H1 (cell line): ENCODE measurements around the gene VAMP3. TPM values are rescaled to one million over a fixed set of nuclear protein-coding genes. Genes with fewer than 3 reads are reported as not detected.

Source experiments
- CTCF ChIA-PET: fragments of 300-600 bp; sonication (Branson Sonifier 250); formaldehyde crosslinking; loops from one replicate; lab custom pipeline; 2021; ENCODE audit not compliant: partially characterized antibody; lab: Charles Lee
- POLR2A ChIA-PET: fragments of 300-600 bp; sonication (Branson Sonifier 250); formaldehyde crosslinking; loops from one replicate; lab custom pipeline; 2021; ENCODE audit warnings: inconsistent platforms; ENCODE audit not compliant: partially characterized antibody; lab: Charles Lee
- DNase-seq, 2 experiments: peaks; one replicate each; pipeline versions ENCODE4 v3.0.0 to v3.0.0-alpha.2; 2010 to 2022; ENCODE audit warnings: low spot score in 2 of 2, low read depth in 1 of 2, mixed read lengths in 1 of 2
- FAIRE-seq: peaks from 2 replicates; lab custom pipeline; 2011; peaks lifted over from hg19 to GRCh38; lab: Jason Lieb, UNC
- H2AFZ ChIP-seq: 2 replicates; pipeline ENCODE4 v1.8.1; 2012; ENCODE audit warnings: low read length, inconsistent platforms
- H2AK5ac ChIP-seq: 2 replicates; pipeline ENCODE4 v1.6.1; 2013; ENCODE audit warnings: low read depth, low read length
- H2BK120ac ChIP-seq: replicated peaks from 2 replicates; pipeline ENCODE3; 2013; ENCODE audit warnings: low read depth, low read length, inconsistent platforms
- H2BK12ac ChIP-seq: 2 replicates; pipeline ENCODE4 v1.6.1; 2013; ENCODE audit warnings: low read depth, low read length
- H2BK15ac ChIP-seq: 2 replicates; pipeline ENCODE4 v1.6.1; 2013; ENCODE audit warnings: low read length
- H2BK20ac ChIP-seq: 2 replicates; pipeline ENCODE4 v1.6.1; 2013; ENCODE audit warnings: low read length
- H2BK5ac ChIP-seq: 2 replicates; pipeline ENCODE4 v1.6.1; 2013; ENCODE audit warnings: low read depth, low read length
- H3K14ac ChIP-seq: 2 replicates; pipeline ENCODE4 v1.6.1; 2013; ENCODE audit warnings: inconsistent platforms; ENCODE audit not compliant: insufficient read length
- H3K18ac ChIP-seq: 2 replicates; pipeline ENCODE4 v1.6.1; 2013; ENCODE audit warnings: low read length; ENCODE audit errors: extremely low read depth
- H3K23ac ChIP-seq: 2 replicates; pipeline ENCODE4 v1.6.1; 2013; ENCODE audit warnings: inconsistent platforms; ENCODE audit not compliant: insufficient read length
- H3K23me2 ChIP-seq: 2 replicates; pipeline ENCODE4 v1.6.1; 2013; ENCODE audit warnings: low read depth, low read length
- H3K27ac ChIP-seq: 2 replicates; pipeline ENCODE4 v1.6.1; 2011; ENCODE audit warnings: low read depth, low read length, inconsistent platforms
- H3K27me3 ChIP-seq, 4 experiments: replicated peaks in 1 of 4; 1 replicate in 1 of 4; 2 replicates in 3 of 4; pipeline versions ENCODE4 v1.6.1 to v1.8.1; 2011 to 2013; ENCODE audit warnings: low read length in 3 of 4, mild to moderate bottlenecking in 3 of 4, inconsistent platforms in 2 of 4, mixed read lengths in 2 of 4, moderate library complexity in 1 of 4; ENCODE audit not compliant: control insufficient read depth in 3 of 4, insufficient read depth in 3 of 4; ENCODE audit errors: extremely low read depth in 1 of 4
- H3K36me3 ChIP-seq, 4 experiments: 2 replicates each; pipeline versions ENCODE4 v1.6.1 to v1.8.1; 2011 to 2013; ENCODE audit warnings: mild to moderate bottlenecking in 4 of 4, low read length in 3 of 4, moderate library complexity in 2 of 4, control low read depth in 1 of 4, inconsistent platforms in 1 of 4; ENCODE audit not compliant: insufficient read depth in 4 of 4, control insufficient read depth in 2 of 4
- H3K4ac ChIP-seq: replicated peaks from 2 replicates; pipeline ENCODE3; 2013; ENCODE audit warnings: low read length, low read depth, mixed read lengths, inconsistent platforms; ENCODE audit not compliant: insufficient read length
- H3K4me1 ChIP-seq, 4 experiments: replicated peaks in 1 of 4; 1 replicate in 1 of 4; 2 replicates in 3 of 4; pipeline versions ENCODE4 v1.6.1 to v1.8.1; 2011 to 2013; ENCODE audit warnings: low read length in 3 of 4, inconsistent platforms in 2 of 4, mixed read lengths in 1 of 4; ENCODE audit not compliant: insufficient read depth in 4 of 4, control insufficient read depth in 3 of 4
- H3K4me2 ChIP-seq, 2 experiments: 2 replicates each; pipeline versions ENCODE4 v1.6.1 to v1.8.1; 2011 to 2013; ENCODE audit warnings: low read depth in 2 of 2, low read length in 2 of 2, control low read depth in 1 of 2, inconsistent platforms in 1 of 2, mild to moderate bottlenecking in 1 of 2; ENCODE audit not compliant: insufficient read depth in 1 of 2
- H3K4me3 ChIP-seq, 4 experiments: fragments of 200-600, 300-600 bp in 1 of 4; sonication (generic), shearing (Covaris generic), sonication (Bioruptor Twin) in 1 of 4; 2 replicates each; pipeline versions ENCODE4 v1.5.1 to v1.8.1; 2011 to 2016; ENCODE audit warnings: low read length in 4 of 4, low read depth in 3 of 4, control low read depth in 2 of 4, inconsistent platforms in 2 of 4, mild to moderate bottlenecking in 2 of 4, mixed read lengths in 1 of 4, moderate library complexity in 1 of 4; ENCODE audit not compliant: insufficient read depth in 2 of 4; ENCODE audit errors: extremely low read depth in 1 of 4
- H3K56ac ChIP-seq: replicated peaks from 2 replicates; pipeline ENCODE3; 2013; ENCODE audit warnings: low read depth, mild to moderate bottlenecking, mixed read lengths, low read length, inconsistent platforms; ENCODE audit not compliant: insufficient read length
- H3K79me1 ChIP-seq: 2 replicates; pipeline ENCODE4 v1.6.1; 2013; ENCODE audit warnings: low read depth, low read length, control low read depth
- H3K79me2 ChIP-seq, 2 experiments: 2 replicates each; pipeline versions ENCODE4 v1.6.1 to v1.8.1; 2012 to 2013; ENCODE audit warnings: low read length in 2 of 2, mild to moderate bottlenecking in 2 of 2, inconsistent platforms in 1 of 2; ENCODE audit not compliant: insufficient read depth in 2 of 2, control insufficient read depth in 1 of 2
- H3K9ac ChIP-seq, 4 experiments: replicated peaks in 1 of 4; 1 replicate in 1 of 4; 2 replicates in 3 of 4; pipeline versions ENCODE4 v1.6.1 to v1.8.1; 2011 to 2013; ENCODE audit warnings: low read depth in 3 of 4, low read length in 3 of 4, control low read depth in 2 of 4, mild to moderate bottlenecking in 2 of 4, moderate library complexity in 2 of 4, inconsistent platforms in 1 of 4; ENCODE audit errors: extremely low read depth in 1 of 4
- H3K9me3 ChIP-seq, 2 experiments: 2 replicates each; pipeline versions ENCODE4 v1.6.1 to v1.8.1; 2012 to 2013; ENCODE audit warnings: mild to moderate bottlenecking in 2 of 2, moderate library complexity in 2 of 2, control low read depth in 1 of 2, inconsistent platforms in 1 of 2, low read depth in 1 of 2, low read length in 1 of 2, mixed read lengths in 1 of 2; ENCODE audit not compliant: insufficient read depth in 2 of 2
- H4K20me1 ChIP-seq, 2 experiments: replicated peaks in 1 of 2; 2 replicates each; pipeline versions ENCODE3 to v1.8.1; 2011 to 2013; ENCODE audit warnings: inconsistent platforms in 2 of 2, low read length in 2 of 2, mild to moderate bottlenecking in 1 of 2; ENCODE audit not compliant: insufficient read depth in 2 of 2, control insufficient read depth in 1 of 2
- H4K5ac ChIP-seq: 2 replicates; pipeline ENCODE4 v1.6.1; 2013; ENCODE audit warnings: low read length, low read depth, mixed read lengths, inconsistent platforms; ENCODE audit not compliant: insufficient read length
- H4K8ac ChIP-seq: 2 replicates; pipeline ENCODE4 v1.8.0; 2013; ENCODE audit warnings: mild to moderate bottlenecking, moderate library complexity, low read length, inconsistent platforms; ENCODE audit not compliant: insufficient read depth; ENCODE audit errors: extremely low read depth
- H4K91ac ChIP-seq: replicated peaks from 2 replicates; pipeline ENCODE3; 2013; ENCODE audit warnings: low read length, mixed read lengths, inconsistent platforms; ENCODE audit not compliant: insufficient read length
- CHD2 ChIP-seq: IDR thresholded peaks from 2 replicates; pipeline ENCODE4 v1.6.1; 2012; ENCODE audit warnings: low read length, improper control_type of control experiment
- HDAC2 ChIP-seq, 2 experiments: fragments of 300-600 bp in 1 of 2; sonication (generic) in 1 of 2; IDR thresholded peaks; 2 replicates each; pipeline ENCODE4 v1.6.1; 2011 to 2012; ENCODE audit warnings: low read depth in 2 of 2, low read length in 2 of 2, mild to moderate bottlenecking in 2 of 2, moderate library complexity in 2 of 2, borderline replicate concordance in 1 of 2, inconsistent platforms in 1 of 2
- WGBS, 2 experiments: shearing (Covaris generic) in 1 of 2; methylation state at CpG; one replicate each; pipeline versions ENCODE4 v1.1.6 to v1.1.7; 2013 to 2015; ENCODE audit warnings: low lambda C conversion rate in 2 of 2, mixed read lengths in 2 of 2, inconsistent platforms in 1 of 2, low coverage in 1 of 2, missing lambda C conversion rate in 1 of 2; ENCODE audit not compliant: insufficient replicate concordance in 2 of 2, insufficient coverage in 1 of 2, insufficient read length in 1 of 2; ENCODE audit errors: extremely low coverage in 1 of 2, missing lambda C conversion rate in 1 of 2; 5-methylcytosine and 5-hydroxymethylcytosine counted together
- polyA plus RNA-seq, 7 experiments: library from polyadenylated mRNA; depleted of rRNA in 3 of 7; stranded (reverse) in 5 of 7; unstranded in 2 of 7; fragments of >200 nt in 5 of 7; fragments of 200-250 nt in 2 of 7; gene quantifications; 1 replicate in 5 of 7; 2 replicates in 1 of 7; 4 replicates in 1 of 7; pipeline versions ENCODE4 v1.2.1 to v1.2.3, GENCODE V29; 2011 to 2013; ENCODE audit warnings: missing spikeins in 2 of 7, mixed read lengths in 2 of 7
- total RNA-seq: library from RNA; stranded (reverse); fragmentation: NEBNext Ultra II Directional; extraction: Animal tissue kit (Norgen Biotek cat#: 25700); gene quantifications from 2 replicates; pipeline ENCODE4 v1.2.1, GENCODE V29; 2021

VAMP3 gene
- total and polyA plus RNA-seq, 2 of the 8 experiments (the other 6 are each of a cell fraction or from before 2014, with no cell fraction given) = 27.9 to 36.7 TPM

- no peak overlapping the region for H4K91ac ChIP-seq
- peak overlapping the region; percentile 79 for H3K27ac ChIP-seq
- H3K79me1 ChIP-seq = 0 out of 2 replicates have a peak, but pooled peaks cover under 1% of the 10 kb centered on the region
- ChIA-PET CTCF (interaction anchor here (1.2 to 1.8 kb wide), 2 partner anchors 19 to 102 kb away, joined by 5 to 13 read pairs; no protein-coding TSS in a partner anchor), POLR2A (interaction anchor here (0.9 to 2.2 kb wide), 7 partner anchors 9 to 92 kb away, joined by 3 to 10 read pairs (median 5); partner anchors contain the start of gene PER3)
- H4K8ac ChIP-seq = no peak overlapping the region
- H2BK120ac ChIP-seq = no peak overlapping the region
- peaks cover 0 to 16% (median 0%) of the 10 kb centered on the region in 4 experiments; a peak in 3 of 8 replicates for H3K36me3 ChIP-seq
- H3K23me2 ChIP-seq = 0 out of 2 replicates have a peak, but pooled peaks cover 3% of the 10 kb centered on the region
- H3K14ac ChIP-seq = no peak overlapping the region
- H3K79me2 ChIP-seq = peaks cover 6 to 32% of the 10 kb centered on the region in 2 experiments
- no peak overlapping the region for H4K5ac ChIP-seq
- H3K23ac ChIP-seq = no peak overlapping the region
- DNase-seq (no peak), FAIRE-seq (no peak)
- TF ChIP-seq HDAC2 (IDR thresholded peaks at IDR 0.05; ENCODE audit: borderline replicate concordance in 1 of 2, low read depth in 2 of 2, low read length in 2 of 2) (0 out of 4 replicates have a peak, but pooled peaks of 1 of the 2 experiments have one; percentile 14), CHD2 (no peak)
- H2BK15ac ChIP-seq = no peak overlapping the region
- peaks cover 0 to 6% (median 2%) of the 10 kb centered on the region in 4 experiments; a peak in 5 of 7 replicates for H3K4me1 ChIP-seq
- H2AK5ac ChIP-seq = no peak overlapping the region
- no peak overlapping the region for H2AFZ ChIP-seq
- H3K18ac ChIP-seq = no peak overlapping the region
- H3K9me3 ChIP-seq = no peaks in the 10 kb centered on the region
- no peak overlapping the region for H2BK12ac ChIP-seq
- H3K4me3 ChIP-seq = peak overlapping the region; percentile 83 to 99 (median 88)
- H4K20me1 ChIP-seq = peaks cover 2 to 6% of the 10 kb centered on the region in 2 experiments
- H3K9ac ChIP-seq = peak overlapping the region; percentile 62 to 79 (median 78)
- H3K56ac ChIP-seq = no peak overlapping the region
- no peak overlapping the region for H3K4ac ChIP-seq
- no peaks in the 10 kb centered on the region for H3K27me3 ChIP-seq
- H3K4me2 ChIP-seq = peak overlapping the region; percentile 76 to 89
- no peak overlapping the region for H2BK5ac ChIP-seq
- 35% methylated on average over 12 of the region's 12 CpGs; no CpG with 5 or more reads in 1 of the 2 experiments for WGBS, 2 experiments
- H2BK20ac ChIP-seq = no peak overlapping the region
Observed at GRCh38 chr1:7771823-7772299, 765 bp downstream of the VAMP3 start.
